ENCODE measurements around the gene TNFAIP2.

DNA sequence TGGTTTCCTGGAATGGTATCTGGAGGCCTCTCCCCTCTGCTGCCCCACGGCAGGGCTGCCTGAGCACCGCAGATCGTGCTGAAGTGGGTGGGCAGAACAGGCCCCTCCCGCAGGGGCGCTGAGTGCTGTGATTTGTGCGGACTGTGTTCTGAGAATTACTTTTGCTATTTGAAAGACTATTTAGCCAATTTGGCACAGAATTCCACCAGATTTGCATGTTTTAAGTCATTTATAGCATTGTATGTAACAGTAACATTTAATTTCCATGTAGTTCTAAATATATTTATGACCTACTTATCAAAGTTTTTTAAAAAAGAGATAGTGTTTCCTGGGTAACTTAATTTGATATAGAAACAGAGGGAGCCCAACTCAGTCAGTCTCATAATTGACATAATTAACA, 55.3 kb downstream of the TNFAIP2 start:
- TF ChIP-seq POLR2A (IDR thresholded peaks at IDR 0.05; ENCODE audit: low read length) (no peak), GATA1 (IDR thresholded peaks at IDR 0.05; ENCODE audit: low read depth, low read length) (no peak)
